ENCODE measurements around the gene SH2D7.

- no peak for TF ChIP-seq POLR2AphosphoS5 (IDR thresholded peaks at IDR 0.05)
- no peak for TF ChIP-seq CTCF (IDR thresholded peaks at IDR 0.05)
- no peak for TF ChIP-seq EP300 (IDR thresholded peaks at IDR 0.05)
Observed at GRCh38 chr15:78101423-78102105, 9.2 kb downstream of the SH2D7 start.
